Naive B cell (primary cell): Measurements from ENCODE around the gene REPS1. TPM values are rescaled to one million over a fixed set of nuclear protein-coding genes. Genes with fewer than 3 reads are reported as not detected.

Source experiments
- ATAC-seq, 2 donors: fragments of 150-1000 bp; cut with Tn5 transposase; 2 replicates each; pipeline ENCODE4 v1.10.0; 2021; ENCODE audit warnings: low read depth in 2 of 2, mild to moderate bottlenecking in 2 of 2, moderate library complexity in 2 of 2
- DNase-seq: peaks from one replicate; pipeline ENCODE4 v3.0.0; 2022
- H3K27ac Mint-ChIP-seq, 6 donors: one replicate each; pipeline ENCODE4 v1.8.0; 2020 to 2022; ENCODE audit warnings: mild to moderate bottlenecking in 6 of 6, mixed read lengths in 6 of 6, moderate library complexity in 5 of 6, inconsistent platforms in 2 of 6
- H3K27me3 Mint-ChIP-seq, 3 donors: one replicate each; pipeline ENCODE4 v1.8.0; 2021 to 2022; ENCODE audit warnings: mixed read lengths in 3 of 3, mild to moderate bottlenecking in 1 of 3
- H3K36me3 Mint-ChIP-seq, 2 donors: one replicate each; pipeline ENCODE4 v1.8.0; 2020 to 2022; ENCODE audit warnings: mixed read lengths in 2 of 2, inconsistent platforms in 1 of 2, mild to moderate bottlenecking in 1 of 2
- H3K4me1 Mint-ChIP-seq, 3 donors: one replicate each; pipeline ENCODE4 v1.8.0; 2020 to 2022; ENCODE audit warnings: mixed read lengths in 3 of 3, inconsistent platforms in 1 of 3, mild to moderate bottlenecking in 1 of 3, moderate library complexity in 1 of 3
- H3K4me3 Mint-ChIP-seq, 8 donors: one replicate each; pipeline ENCODE4 v1.8.0; 2020 to 2022; ENCODE audit warnings: mild to moderate bottlenecking in 8 of 8, mixed read lengths in 8 of 8, moderate library complexity in 8 of 8, inconsistent platforms in 2 of 8
- H3K9me3 Mint-ChIP-seq, 7 donors: one replicate each; pipeline ENCODE4 v1.8.0; 2020 to 2022; ENCODE audit warnings: mixed read lengths in 7 of 7, mild to moderate bottlenecking in 5 of 7, inconsistent platforms in 2 of 7, moderate library complexity in 1 of 7
- polyA plus RNA-seq, 6 donors: library from polyadenylated mRNA; unstranded; fragments of 300-500 nt; fragmentation: Illumina TruSeq; gene quantifications; one replicate each; pipeline ENCODE4 v1.2.3, GENCODE V29; 2021; ENCODE audit warnings: low read depth in 6 of 6

The REPS1 gene
- polyA plus RNA-seq, 6 donors from 2014 or later, result 17.5 to 28.4 (median 21.7) TPM

- no peak overlapping the region for H3K27ac Mint-ChIP-seq
- ATAC-seq (no peak), DNase-seq (no peak)
- H3K9me3 Mint-ChIP-seq, result no peaks in the 10 kb centered on the region
- no peaks in the 10 kb centered on the region for H3K27me3 Mint-ChIP-seq
- peaks cover 0 to 26% of the 10 kb centered on the region in 2 donors for H3K36me3 Mint-ChIP-seq
- no peak overlapping the region for H3K4me3 Mint-ChIP-seq
- H3K4me1 Mint-ChIP-seq, result no peaks in the 10 kb centered on the region
These were observed 62.2 kb downstream of the REPS1 start for GRCh38 chr6:138925806-138926205.

- DNase-seq, result no peak
- H3K36me3 Mint-ChIP-seq, result peaks cover 12 to 31% of the 10 kb centered on the region in 2 donors
- no peak for ATAC-seq
- H3K4me1 Mint-ChIP-seq, result no peaks in the 10 kb centered on the region
- no peaks in the 10 kb centered on the region for H3K9me3 Mint-ChIP-seq
- peak overlapping the region in 1 of 6 donors; percentile 61 for H3K27ac Mint-ChIP-seq
- no peak overlapping the region for H3K4me3 Mint-ChIP-seq
- H3K27me3 Mint-ChIP-seq, result no peaks in the 10 kb centered on the region
These were observed 64.5 kb downstream of the REPS1 start for GRCh38 chr6:138923561-138923960.

GRCh38 chr6:138920906-138921305, 67.1 kb downstream of the REPS1 start:
- H3K9me3 Mint-ChIP-seq, result no peaks in the 10 kb centered on the region
- H3K27ac Mint-ChIP-seq, result peak overlapping the region in 1 of 6 donors; percentile 22
- H3K36me3 Mint-ChIP-seq, result peaks cover 12 to 21% of the 10 kb centered on the region in 2 donors
- H3K4me3 Mint-ChIP-seq, result no peak overlapping the region
- H3K4me1 Mint-ChIP-seq, result no peaks in the 10 kb centered on the region
- no peaks in the 10 kb centered on the region for H3K27me3 Mint-ChIP-seq
- no peak for ATAC-seq
- DNase-seq, result no peak

- DNase-seq (no peak), ATAC-seq (no peak)
- peaks cover 35 to 38% of the 10 kb centered on the region in 2 donors for H3K36me3 Mint-ChIP-seq
- H3K4me1 Mint-ChIP-seq, result peaks cover 7 to 9% (median 7%) of the 10 kb centered on the region in 3 donors
- no peaks in the 10 kb centered on the region for H3K27me3 Mint-ChIP-seq
- no peaks in the 10 kb centered on the region for H3K9me3 Mint-ChIP-seq
- H3K27ac Mint-ChIP-seq, result no peak overlapping the region
- no peak overlapping the region for H3K4me3 Mint-ChIP-seq
These were observed 73.4 kb downstream of the REPS1 start for GRCh38 chr6:138914701-138915100.

- H3K27me3 Mint-ChIP-seq, result no peaks in the 10 kb centered on the region
- no peak for DNase-seq
- no peak overlapping the region for H3K4me3 Mint-ChIP-seq
- peak overlapping the region in 4 of 6 donors; percentile 20 to 66 (median 34) for H3K27ac Mint-ChIP-seq
- H3K9me3 Mint-ChIP-seq, result no peaks in the 10 kb centered on the region
- H3K36me3 Mint-ChIP-seq, result peaks cover 29 to 36% of the 10 kb centered on the region in 2 donors
- no peak for ATAC-seq
- peaks cover 10 to 12% (median 11%) of the 10 kb centered on the region in 3 donors for H3K4me1 Mint-ChIP-seq
These were observed 75.7 kb downstream of the REPS1 start for GRCh38 chr6:138912308-138912707.

GRCh38 chr6:138909975-138910374, 78.1 kb downstream of the REPS1 start:
- ATAC-seq (no peak), DNase-seq (no peak)
- Mint-ChIP-seq H3K27ac (peak overlapping the region in 2 of 6 donors; percentile 72 to 76), H3K9me3 (no peaks in the 10 kb centered on the region), H3K27me3 (no peaks in the 10 kb centered on the region), H3K4me3 (no peak overlapping the region), H3K36me3 (peaks cover 46 to 49% of the 10 kb centered on the region in 2 donors), H3K4me1 (peaks cover 10 to 12% (median 11%) of the 10 kb centered on the region in 3 donors)

GRCh38 chr6:138909511-138909910, 78.5 kb downstream of the REPS1 start:
- H3K27me3 Mint-ChIP-seq, result no peaks in the 10 kb centered on the region
- H3K4me1 Mint-ChIP-seq, result peaks cover 10 to 12% (median 11%) of the 10 kb centered on the region in 3 donors
- DNase-seq (peak; percentile 1), ATAC-seq (peak in 1 of 2 donors; percentile 47)
- H3K36me3 Mint-ChIP-seq, result peaks cover 44 to 49% of the 10 kb centered on the region in 2 donors
- H3K27ac Mint-ChIP-seq, result peak overlapping the region in 2 of 6 donors; percentile 46 to 72
- no peak overlapping the region for H3K4me3 Mint-ChIP-seq
- H3K9me3 Mint-ChIP-seq, result no peaks in the 10 kb centered on the region

- H3K4me3 Mint-ChIP-seq, result peak overlapping the region in 1 of 8 donors; percentile 68
- peaks cover 10 to 12% (median 11%) of the 10 kb centered on the region in 3 donors for H3K4me1 Mint-ChIP-seq
- H3K27me3 Mint-ChIP-seq, result no peaks in the 10 kb centered on the region
- no peak for ATAC-seq
- peaks cover 28 to 30% of the 10 kb centered on the region in 2 donors for H3K36me3 Mint-ChIP-seq
- peak overlapping the region in 1 of 6 donors; percentile 47 for H3K27ac Mint-ChIP-seq
- no peak for DNase-seq
- H3K9me3 Mint-ChIP-seq, result no peaks in the 10 kb centered on the region
These were observed 80.9 kb downstream of the REPS1 start for GRCh38 chr6:138907167-138907566.

- H3K9me3 Mint-ChIP-seq, result peaks cover 0 to 3% (median under 1%) of the 10 kb centered on the region in 7 donors
- no peaks in the 10 kb centered on the region for H3K4me1 Mint-ChIP-seq
- no peak overlapping the region for H3K27ac Mint-ChIP-seq
- no peak for ATAC-seq
- H3K36me3 Mint-ChIP-seq, result peaks cover 11 to 16% of the 10 kb centered on the region in 2 donors
- H3K4me3 Mint-ChIP-seq, result no peak overlapping the region
- DNase-seq, result no peak
- no peaks in the 10 kb centered on the region for H3K27me3 Mint-ChIP-seq
These were observed 91.0 kb downstream of the REPS1 start for GRCh38 chr6:138897031-138897430.

- Mint-ChIP-seq H3K4me1 (no peaks in the 10 kb centered on the region), H3K4me3 (no peak overlapping the region), H3K27ac (no peak overlapping the region), H3K27me3 (no peaks in the 10 kb centered on the region), H3K36me3 (peaks cover 11 to 16% of the 10 kb centered on the region in 2 donors), H3K9me3 (peaks cover 0 to 8% (median 3%) of the 10 kb centered on the region in 7 donors)
- no peak for DNase-seq
- no peak for ATAC-seq
These were observed 91.8 kb downstream of the REPS1 start for GRCh38 chr6:138896104-138896756.

GRCh38 chr6:138891255-138891986, 96.6 kb downstream of the REPS1 start:
- Mint-ChIP-seq H3K4me3 (no peak overlapping the region), H3K9me3 (peaks cover 0 to 13% (median 5%) of the 10 kb centered on the region in 7 donors), H3K27me3 (no peaks in the 10 kb centered on the region), H3K36me3 (no peaks in the 10 kb centered on the region), H3K4me1 (peaks cover 0 to 5% (median 0%) of the 10 kb centered on the region in 3 donors), H3K27ac (no peak overlapping the region)
- DNase-seq (no peak), ATAC-seq (no peak)

GRCh38 chr6:138885156-138885819, 102.8 kb downstream of the REPS1 start:
- Mint-ChIP-seq H3K27me3 (no peaks in the 10 kb centered on the region), H3K4me3 (no peak overlapping the region), H3K4me1 (peaks cover 0 to 5% (median 0%) of the 10 kb centered on the region in 3 donors), H3K27ac (no peak overlapping the region), H3K36me3 (no peaks in the 10 kb centered on the region), H3K9me3 (peaks cover 0 to 5% (median 0%) of the 10 kb centered on the region in 7 donors)
- DNase-seq (no peak), ATAC-seq (no peak)

- peaks cover 0 to 2% (median 0%) of the 10 kb centered on the region in 3 donors for H3K4me1 Mint-ChIP-seq
- ATAC-seq (no peak), DNase-seq (no peak)
- H3K36me3 Mint-ChIP-seq, result no peaks in the 10 kb centered on the region
- peaks cover 0 to 2% (median 0%) of the 10 kb centered on the region in 7 donors for H3K9me3 Mint-ChIP-seq
- no peak overlapping the region for H3K27ac Mint-ChIP-seq
- H3K4me3 Mint-ChIP-seq, result no peak overlapping the region
- no peaks in the 10 kb centered on the region for H3K27me3 Mint-ChIP-seq
These were observed 105.6 kb downstream of the REPS1 start for GRCh38 chr6:138882369-138883017.
